Medulla oblongata (tissue), 1 donor: ENCODE measurements around the gene WDR7.

ENCODE experiments used
- DNase-seq: peaks from one replicate; pipeline ENCODE4 v3.0.0-alpha.2; 2015; ENCODE audit errors: extremely low spot score

WDR7 gene

DNA sequence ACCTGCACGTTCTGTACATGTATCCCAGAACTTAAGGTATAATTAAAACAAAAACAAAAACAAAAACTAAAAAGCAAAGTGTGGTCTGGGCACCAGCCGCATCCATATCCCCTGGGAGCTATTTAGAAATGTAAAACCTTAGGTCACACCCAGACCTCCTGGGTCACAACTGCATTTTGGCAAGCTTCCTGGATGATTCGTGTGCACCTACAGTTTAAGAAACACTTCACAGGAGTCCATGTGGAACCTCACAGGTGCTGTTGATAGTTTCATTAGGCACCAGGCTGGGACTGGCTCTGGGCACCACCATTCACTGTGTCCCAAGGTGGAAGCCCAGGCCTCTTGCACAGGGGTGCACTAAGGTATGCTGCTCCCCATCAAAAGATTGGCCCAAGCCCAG is 392.1 kb downstream of the WDR7 start:
- DNase-seq: no peak

DNA sequence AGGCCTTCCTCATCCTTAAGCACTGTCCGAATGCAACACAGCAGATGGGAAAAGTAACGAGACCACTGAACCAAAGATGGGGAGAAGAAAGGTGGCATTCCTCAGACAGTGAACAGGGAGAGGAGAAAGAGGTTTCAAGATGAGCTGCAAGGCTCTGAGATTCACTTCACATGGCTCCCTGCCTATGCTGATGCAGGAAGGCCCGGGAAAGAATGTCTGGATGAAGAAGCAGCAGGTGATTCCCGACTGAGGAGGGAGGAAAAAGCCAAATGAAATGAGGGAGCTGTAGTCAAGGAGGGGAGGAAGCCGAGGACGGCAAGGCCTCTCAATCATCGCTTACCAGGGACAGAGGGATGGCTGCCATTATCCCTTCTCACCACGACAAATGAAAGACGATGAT is 397.2 kb downstream of the WDR7 start:
- no peak for DNase-seq

DNA sequence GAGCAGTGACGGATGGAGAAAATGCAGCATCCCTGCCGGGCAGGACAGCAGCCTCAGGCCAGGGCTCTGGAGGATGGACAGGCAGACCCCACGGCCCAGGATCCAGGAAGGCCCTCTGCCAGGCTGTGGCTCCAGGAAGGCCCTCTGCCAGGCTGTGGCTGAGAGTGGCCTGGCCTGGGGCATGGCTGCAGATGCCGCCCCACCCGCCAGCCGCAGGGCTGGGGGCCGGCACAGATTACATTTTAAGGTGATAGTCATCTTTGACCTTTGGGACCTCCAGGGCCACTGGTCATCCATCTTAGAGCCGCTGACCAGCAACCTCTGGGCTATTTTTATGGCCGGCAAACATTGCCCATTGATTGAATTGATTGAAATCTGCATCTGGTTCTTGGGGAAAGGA is 397.7 kb downstream of the WDR7 start:
- DNase-seq: no peak

DNA sequence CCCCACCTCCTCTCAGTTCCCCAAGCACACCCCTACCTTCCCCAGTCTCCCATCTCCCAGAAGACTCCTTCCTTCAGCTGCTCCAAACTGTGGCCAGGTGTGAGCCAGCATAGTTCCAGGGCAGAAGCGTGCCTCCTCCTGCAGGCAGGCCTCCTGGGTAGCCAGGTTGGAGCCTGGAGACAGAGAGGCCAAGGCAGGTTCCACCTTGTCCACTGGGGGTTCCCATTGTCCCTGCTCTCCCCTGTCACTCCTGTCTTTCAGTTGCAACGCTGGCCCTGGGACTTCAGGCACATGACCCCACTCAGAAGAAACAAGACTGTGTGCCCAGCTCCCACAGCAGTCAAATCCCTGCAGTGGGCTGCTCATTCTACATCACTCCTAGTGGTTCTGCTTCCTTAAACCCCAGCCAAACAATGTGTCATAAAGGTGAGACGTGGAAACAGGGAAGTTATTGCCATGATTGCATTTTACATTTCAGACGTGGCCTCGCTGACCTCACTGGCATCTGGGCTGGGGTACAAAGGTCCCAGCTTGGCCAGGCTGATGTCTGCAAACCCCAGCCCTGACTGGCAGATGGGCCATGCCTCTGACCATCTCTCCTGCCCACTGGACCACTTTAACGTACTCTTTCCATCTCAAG is 399.3 kb downstream of the WDR7 start:
- DNase-seq: no peak

DNA sequence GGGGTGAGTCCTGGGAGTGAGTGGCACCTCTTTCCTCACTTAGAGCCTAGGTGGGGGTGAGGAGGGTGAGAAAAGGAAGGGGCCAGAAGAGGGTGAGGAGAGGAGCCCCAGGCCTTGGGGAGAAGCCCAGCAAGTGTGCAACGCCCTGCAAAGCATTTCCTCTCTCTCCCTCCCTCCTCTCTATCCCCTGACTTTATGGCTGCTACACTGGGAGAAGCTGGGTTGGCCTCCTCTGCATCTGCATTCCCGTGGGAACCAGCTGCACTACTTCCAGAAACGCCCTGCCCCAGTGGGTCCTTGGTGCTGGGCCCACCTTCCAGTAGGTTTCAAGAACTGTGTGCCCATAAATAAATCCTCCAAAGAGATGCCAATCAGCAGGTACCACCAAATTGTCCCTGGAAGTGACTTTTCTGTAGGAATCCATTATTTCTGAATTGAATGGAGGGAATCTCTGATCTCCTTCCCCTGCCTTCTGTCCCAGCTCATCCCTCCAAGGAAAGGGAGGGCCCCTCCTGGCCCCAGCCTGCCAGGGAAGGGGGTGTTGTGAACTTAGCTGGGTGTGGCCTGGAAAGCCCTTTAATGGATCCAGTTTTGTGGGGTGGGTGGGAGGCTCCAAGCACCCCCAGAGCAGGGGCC is 400.0 kb downstream of the WDR7 start:
- DNase-seq: no peak

DNA sequence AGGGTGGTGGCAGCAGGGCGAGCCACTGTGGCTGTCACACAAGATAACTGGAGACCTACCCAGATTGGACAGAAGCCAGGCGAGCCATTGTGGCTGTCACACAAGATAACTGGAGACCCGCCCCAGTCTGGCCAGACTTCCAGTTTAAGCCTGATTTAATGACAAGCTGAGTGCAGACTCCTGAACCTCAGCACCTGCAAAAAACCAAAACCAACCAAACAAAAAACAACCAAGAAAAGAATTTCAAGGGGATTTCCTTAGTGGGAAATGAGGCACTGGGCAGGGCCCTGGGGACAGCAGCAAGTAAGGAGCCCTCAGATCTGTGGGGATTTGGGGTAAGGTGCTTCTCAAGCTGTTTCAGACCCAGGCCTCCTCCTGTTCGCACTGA is 400.5 kb downstream of the WDR7 start:
- DNase-seq: no peak

DNA sequence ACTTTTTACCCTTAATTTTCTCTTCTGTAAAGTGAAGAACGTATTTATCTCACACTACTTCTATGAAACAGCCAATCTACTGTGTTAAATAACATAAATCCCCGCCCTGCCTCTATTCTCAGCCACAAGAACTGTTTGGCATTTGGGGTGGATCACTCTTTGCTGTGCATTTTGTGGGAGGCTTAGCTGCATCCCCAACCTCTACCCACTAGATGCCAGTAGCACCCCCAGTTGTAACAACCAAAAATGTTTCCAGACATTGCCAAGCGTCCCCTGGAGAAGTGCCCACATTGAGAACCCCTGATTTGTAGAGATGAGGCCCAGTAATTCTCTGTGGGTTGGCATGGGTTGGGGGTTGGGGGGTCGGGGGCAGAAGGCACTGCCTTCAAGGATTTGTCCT is 401.0 kb downstream of the WDR7 start:
- DNase-seq: no peak

DNA sequence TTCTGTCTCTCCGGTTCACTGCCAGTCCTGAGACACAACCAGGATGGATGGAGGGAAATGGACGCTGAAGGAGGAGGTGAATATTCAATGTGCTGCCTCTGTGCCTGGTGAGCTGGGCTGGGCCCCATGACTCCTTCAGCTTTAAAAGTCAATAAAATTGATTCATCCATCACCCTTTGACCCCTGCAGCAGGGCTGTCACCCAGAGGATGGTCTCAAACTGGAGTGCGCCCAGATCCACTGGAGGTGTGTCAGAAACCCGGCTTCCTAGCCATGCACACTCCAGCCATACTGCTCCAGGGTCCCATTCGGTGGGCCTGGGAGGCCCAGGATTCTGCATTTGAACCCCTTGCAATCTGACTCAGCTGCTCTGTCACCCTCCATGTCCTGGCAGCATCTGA is 401.6 kb downstream of the WDR7 start:
- DNase-seq: no peak

DNA sequence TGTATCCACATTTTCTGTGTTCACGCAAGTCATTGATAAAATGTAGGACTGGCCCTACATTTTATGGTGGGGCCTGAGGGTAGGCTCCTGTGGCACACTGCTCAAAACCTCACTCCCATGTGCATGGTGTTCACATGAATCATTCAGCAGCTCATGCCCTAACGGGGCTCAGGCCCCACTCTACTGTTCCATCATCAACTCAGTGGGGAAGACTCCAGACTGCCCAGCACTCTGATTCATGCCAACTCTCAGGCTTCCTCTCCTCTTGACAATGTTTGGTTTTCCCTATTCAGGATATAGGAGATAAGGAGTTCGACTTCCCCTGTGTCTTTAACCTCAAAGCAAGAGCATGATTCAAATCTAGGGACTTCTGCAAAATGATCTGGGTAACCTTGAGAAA is 403.7 kb downstream of the WDR7 start:
- no peak for DNase-seq

DNA sequence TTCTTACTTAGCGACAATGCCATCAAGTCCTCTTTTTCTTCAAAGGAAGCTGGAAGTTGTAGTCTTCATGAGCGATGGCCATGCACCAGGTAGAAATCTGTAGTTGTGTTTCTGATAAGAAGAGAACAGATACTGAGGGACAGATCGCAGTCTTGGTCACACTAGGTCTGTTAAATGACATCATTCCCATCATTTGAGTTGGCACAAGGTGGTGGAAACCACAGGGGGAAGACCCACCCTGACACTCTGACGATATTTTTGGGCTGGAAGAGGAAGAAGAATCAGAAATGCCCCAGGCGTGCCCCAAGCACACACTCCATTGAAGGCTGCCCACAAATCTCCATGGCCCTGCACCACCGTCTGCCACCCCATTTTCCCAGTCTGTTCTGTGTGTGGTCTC is 406.7 kb downstream of the WDR7 start:
- DNase-seq: no peak

DNA sequence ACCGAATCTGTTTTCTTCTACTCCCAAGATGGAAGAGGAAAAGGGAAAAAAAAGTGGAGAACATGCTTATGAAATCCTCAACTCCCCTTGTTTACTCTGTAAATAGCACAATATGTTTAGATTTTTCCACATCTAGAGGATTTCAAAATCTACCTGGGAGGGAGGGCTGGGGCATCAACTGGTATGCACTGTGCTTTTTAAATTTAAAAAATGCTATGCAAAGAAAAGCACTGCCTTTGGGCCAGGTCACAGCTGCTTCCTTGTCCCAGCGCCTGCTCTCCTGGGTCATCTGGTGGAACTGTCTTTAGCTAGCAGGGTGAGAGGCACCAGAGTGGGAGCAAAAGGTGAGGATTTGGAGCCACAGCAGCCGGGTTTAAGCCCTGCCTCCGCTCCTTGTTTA is 407.6 kb downstream of the WDR7 start:
- no peak for DNase-seq

DNA sequence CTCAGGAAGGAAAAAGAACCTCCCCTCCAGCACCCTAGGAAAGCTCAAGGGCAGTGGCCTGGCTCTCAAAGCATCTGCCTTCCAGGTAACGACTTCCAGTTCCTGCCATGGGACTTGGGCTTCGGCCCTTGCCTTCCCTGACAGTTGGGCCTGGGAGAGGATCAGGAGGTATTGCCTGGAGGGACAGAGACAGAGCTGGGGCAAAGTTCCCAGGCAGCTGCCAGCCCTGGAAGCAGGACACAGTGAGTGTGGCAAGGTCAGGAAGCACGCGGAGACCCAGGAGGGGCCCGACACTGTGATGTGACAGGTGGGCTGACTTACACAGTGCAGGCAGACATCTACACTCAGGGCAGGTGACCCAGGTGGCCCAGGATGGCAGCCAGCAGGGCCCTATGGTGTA is 408.2 kb downstream of the WDR7 start:
- no peak for DNase-seq

DNA sequence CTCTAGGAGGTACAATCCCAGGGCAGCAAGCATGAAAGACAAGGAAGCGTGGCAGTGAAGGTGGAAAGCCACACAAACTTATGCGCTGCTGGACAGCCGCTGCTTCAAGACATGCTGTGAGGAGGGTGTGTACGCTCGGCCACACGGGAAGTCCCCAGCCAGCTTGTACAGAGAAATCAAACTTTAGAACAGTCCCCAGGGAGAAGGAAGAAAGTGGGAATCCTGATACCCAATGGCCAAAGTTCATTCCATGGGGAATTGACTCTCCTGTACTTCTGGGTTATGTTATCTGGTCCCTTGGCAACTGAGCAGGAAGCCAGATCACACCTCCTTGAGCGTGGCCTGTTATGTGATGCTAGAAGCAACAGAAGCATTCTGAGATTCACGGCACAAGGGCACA is 409.7 kb downstream of the WDR7 start:
- no peak for DNase-seq

DNA sequence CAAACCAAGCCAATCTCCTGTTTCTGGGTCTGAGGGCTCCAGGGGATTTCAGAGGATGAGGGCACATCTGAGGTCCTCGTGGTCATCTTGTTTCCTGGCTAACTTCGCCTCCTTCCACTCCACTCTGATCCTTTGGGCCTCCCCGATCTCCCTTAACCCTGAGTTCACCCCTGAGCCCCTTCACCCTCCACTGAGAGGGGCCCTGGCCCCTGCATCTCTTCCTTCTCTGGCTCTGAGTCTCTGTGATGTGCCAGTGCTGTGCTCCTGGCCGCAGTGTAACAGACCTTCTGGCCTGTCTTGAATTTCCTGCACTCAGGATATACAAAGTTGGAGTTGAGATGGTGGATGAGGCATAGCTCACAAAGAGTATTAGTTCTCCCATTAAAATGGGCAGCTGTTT is 411.0 kb downstream of the WDR7 start:
- DNase-seq: no peak

DNA sequence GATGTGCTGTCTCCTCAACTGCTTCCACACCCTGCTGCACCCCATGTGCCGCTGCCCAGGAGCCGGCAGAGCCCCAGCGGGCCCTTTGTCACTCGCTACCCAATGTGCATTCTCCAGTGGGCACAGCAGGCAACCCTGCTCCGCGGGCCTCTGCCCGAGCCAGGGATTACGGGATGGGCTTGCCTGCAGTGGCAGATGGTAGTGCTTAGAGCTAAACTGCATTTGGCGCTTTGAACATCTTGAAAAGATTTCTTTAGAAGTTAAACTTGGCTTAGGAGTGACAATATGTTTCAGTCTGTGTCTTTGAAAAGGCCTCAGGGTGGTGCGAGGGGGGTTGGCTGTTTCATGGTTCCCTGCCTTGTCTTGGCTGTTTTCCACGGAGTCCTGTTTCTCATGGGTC is 411.7 kb downstream of the WDR7 start:
- DNase-seq: no peak

DNA sequence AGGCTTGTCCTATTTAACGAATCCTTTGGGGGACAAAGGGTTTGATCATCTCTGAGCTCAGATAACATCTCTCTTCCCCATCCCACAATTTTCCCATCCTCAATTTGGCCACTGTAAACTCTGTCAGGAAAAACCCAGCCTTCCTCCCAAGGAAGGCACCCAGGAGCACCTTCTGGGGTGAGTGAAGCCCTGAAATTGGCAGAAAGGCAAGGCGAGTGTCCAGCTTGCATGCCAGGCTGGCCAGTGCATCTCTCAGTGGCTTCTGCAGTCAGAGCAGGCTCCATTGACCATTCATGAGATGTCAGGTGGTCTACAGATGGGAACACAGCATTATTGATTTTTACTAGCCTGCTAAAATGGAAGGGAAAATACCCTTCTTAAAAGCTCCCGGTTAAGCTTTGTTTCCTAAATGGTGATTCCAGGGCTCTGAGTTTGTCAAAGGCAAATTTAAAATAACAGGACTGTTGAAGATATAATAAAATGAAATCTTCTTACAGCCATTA is 412.5 kb downstream of the WDR7 start:
- no peak for DNase-seq

DNA sequence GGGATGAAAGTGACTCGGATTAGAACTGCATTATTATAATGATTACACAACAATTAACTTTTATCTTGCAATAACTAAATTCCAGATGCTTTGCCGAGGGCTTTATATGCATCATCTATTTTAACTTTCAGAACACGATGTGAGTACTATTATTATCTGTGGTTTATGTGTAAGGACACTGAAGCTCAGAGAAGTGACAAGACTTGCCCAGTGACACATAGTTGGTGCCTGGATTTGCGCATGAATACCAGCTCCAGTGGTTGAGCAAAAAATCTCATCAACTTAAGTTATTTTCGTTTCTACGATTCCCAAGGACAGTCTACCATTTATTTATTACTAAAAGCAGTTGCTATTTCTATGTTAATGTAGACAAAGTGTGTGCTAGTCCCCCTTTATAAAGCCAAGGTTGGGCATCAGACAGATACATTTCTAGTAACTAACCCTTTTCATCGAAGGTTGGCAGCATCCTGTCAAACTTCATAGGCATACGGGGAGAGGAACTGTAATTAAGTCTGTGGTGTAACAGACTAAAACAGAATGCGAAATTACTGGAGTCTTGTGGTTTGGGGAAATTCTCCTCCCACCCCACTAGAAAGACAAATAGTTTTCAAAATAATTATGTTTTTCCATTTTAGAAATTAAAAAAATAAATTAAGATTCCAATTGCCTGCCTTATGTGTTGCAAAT is 422.5 kb downstream of the WDR7 start:
- DNase-seq: no peak

DNA sequence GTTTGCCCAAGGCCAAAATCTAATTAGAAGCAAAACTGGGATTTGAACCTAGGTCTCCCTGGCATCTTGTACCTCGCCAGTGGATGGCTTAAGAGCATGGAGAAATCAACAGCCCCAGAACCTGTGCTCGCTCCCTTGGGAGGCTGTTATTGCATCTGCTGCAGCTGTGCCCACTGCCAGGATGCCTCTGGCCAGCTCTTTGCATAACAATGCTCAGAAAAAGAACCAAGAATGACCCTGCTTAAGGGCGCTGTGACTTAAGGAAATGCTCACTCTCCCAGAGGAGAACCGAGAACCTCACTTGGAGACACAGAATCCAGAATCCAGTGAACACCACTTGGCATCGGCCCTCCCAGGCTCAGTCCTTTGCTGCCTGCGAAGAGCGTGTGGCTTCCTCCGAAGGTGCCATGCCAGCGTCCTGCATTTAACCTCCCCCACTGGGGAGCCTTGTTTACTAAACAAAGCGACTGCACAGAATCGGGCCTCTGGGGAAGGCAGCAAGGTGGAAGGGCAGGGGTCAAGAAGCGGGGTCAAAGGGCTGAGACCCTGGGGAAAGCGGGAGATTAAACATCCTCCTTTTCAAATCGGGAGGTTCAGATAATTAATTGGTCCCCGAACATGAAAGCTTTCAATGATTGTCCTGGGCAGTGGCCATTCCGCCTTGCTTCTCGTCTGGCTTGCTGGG is 424.7 kb downstream of the WDR7 start:
- no peak for DNase-seq

DNA sequence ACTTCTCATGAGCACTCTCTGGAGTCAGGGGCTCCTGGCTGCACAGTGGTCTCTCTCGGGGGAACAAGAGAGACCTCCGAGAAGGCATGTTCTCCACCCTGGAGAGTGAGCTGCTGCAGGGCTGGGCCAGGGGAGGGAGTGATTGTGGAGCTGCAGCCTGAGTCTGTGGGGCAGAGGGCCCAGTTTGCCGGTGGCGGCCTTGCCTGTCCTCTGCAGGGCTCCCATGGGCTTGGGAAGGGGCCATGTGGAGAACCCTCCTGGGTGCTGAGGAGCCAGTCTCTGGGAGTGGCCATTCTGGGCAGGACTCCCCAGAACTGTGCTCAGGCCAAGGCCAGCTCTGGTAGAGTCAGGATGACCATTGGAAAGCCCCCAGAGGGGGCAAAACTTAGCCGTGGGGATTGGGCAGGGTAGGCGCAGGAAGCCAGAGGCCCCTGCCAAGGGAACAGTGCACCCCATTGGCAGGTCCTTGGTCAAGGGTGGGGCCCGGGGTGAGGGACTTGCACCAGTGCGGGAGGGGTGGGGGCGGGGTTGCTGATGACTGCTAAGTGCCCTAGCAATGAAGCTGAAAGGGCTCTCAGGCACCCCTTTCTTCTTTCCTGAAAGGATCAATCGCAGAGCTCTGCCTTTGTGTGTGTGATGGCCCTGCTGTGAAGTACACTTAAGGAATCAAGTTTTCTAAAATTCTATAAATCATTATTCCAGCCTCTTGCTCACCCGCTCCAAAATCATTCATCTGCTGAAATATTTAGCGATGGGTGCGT is 426.0 kb downstream of the WDR7 start:
- no peak for DNase-seq

DNA sequence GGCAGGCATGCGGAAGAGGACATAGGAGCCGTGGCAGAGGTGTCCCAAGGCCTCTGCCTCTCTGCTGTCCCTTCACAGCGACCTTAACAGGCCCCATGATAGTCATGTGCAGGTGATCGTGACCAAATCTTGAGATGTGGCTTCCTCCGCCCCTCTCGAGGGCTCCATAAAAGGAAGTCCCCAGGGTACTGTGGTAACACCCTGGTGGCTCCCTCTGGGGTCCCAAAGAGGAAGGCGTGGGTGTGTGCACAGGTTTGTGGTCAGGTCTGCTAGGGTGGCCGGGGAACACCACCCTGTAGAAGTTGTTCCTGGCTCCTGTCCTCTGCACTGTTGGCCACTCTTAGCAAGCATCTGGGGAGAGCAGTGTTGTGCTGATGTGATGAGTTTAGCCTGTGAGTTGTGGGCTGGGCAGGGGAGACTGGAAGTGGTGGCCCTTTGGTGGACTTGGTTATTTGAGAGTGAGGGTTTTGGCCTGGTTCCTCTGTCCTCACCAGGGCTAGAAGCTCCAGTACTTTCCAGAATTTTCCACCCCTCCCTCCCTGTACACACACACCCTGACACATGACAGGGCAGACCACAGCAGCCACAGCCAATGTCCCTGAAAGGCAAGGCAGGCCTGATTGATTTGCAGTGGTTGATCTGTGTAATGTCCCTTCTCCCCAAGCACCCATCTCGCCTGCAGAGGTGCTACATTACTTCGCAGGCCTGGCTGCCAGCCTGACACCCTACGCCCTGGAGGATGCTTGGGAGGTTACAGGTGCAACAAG is 426.8 kb downstream of the WDR7 start:
- no peak for DNase-seq

DNA sequence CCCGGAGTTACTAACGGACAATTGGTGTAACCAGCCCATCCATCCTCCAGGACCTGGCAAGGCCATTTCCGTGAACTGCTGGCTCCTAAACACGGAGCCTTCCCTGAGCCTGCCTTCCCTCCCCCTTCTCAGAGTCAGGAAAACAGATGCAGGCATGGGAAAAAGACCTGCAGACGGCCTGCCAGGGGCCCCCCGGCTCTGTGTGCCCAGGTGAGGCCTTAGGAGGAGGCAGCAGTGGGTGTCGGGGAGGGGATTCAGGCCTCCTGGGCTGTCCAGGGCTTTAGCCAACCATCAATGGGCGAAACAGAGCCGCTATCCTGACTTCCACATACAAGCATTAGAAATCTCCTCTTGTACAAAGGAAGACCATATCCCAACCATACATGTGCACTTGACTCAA is 427.5 kb downstream of the WDR7 start:
- no peak for DNase-seq
